ENCODE measurements around the gene DUSP1.

Gene DUSP1

DNA sequence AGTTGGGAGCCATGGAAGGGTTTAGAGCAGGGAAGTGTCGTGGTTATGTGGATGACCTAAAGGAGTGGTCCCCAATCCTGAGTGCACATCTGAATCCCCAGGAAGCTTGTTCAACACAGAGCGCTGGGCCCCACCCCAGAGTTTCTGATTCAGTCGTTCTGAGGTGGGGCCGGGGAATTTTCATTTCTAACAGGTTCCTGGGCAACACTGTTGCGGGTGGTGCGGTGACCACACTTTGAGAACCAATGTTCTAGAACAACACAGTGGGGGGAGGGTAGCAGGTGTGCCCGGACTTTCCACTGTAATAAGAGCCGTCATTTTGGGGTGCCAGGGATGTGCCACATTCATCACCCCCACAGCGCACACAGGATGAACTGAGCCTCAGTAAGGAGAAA, 39.3 kb downstream of the DUSP1 start:
- TF ChIP-seq FOXP2 (optimal IDR thresholded peaks at IDR 0.05; ENCODE audit: borderline replicate concordance, extremely low read depth, extremely low read length, insufficient read depth), result no peak
- no peak for TF ChIP-seq POLR2AphosphoS5 (IDR thresholded peaks at IDR 0.05; ENCODE audit: low read depth, low read length)
- TF ChIP-seq, protein P1, sequence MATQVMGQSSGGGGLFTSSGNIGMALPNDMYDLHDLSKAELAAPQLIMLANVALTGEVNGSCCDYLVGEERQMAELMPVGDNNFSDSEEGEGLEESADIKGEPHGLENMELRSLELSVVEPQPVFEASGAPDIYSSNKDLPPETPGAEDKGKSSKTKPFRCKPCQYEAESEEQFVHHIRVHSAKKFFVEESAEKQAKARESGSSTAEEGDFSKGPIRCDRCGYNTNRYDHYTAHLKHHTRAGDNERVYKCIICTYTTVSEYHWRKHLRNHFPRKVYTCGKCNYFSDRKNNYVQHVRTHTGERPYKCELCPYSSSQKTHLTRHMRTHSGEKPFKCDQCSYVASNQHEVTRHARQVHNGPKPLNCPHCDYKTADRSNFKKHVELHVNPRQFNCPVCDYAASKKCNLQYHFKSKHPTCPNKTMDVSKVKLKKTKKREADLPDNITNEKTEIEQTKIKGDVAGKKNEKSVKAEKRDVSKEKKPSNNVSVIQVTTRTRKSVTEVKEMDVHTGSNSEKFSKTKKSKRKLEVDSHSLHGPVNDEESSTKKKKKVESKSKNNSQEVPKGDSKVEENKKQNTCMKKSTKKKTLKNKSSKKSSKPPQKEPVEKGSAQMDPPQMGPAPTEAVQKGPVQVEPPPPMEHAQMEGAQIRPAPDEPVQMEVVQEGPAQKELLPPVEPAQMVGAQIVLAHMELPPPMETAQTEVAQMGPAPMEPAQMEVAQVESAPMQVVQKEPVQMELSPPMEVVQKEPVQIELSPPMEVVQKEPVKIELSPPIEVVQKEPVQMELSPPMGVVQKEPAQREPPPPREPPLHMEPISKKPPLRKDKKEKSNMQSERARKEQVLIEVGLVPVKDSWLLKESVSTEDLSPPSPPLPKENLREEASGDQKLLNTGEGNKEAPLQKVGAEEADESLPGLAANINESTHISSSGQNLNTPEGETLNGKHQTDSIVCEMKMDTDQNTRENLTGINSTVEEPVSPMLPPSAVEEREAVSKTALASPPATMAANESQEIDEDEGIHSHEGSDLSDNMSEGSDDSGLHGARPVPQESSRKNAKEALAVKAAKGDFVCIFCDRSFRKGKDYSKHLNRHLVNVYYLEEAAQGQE (IDR thresholded peaks at IDR 0.05; ENCODE audit: insufficient read depth in 1 of 2, low read depth in 2 of 2, low read length in 2 of 2), result no peak
- no peak for TF ChIP-seq TAF1 (IDR thresholded peaks at IDR 0.05; ENCODE audit: borderline replicate concordance, insufficient read depth, low read length)
- TF ChIP-seq SIN3A (IDR thresholded peaks at IDR 0.05; ENCODE audit: borderline replicate concordance, insufficient read depth, low read length), result no peak

DNA sequence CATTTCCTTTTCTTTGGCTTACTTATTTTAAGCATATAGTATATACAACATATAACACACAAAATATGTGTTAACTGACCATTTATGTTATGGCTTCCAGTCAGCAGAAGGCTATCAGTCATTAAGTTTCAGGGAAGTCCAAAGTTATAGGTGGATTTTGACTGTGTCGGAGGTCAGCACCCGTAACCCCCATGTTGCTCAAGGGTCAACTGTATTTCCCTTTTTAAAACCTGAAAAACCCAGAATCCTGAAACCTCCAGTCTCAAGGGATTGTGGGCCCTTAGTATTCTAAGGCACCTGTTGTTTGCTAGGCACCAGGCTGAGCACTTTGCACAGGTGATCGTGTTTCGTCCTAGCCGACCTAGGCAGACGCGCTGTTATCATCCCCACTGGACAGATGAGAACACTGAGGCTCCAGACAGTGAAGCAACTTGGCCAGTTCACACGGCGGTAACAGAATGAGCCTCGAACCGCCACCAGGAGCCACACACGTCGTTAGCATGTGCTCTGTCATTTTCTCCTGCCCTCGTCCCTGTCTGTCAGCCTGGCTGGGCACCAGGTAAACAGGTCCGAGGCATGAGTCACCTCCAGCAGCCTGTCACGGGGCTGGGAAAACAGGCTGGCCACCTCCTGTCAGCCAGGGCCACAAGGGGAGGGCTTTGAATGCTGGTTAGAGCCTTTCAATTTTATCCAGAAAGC, 39.9 kb downstream of the DUSP1 start:
- TF ChIP-seq, protein P1 (IDR thresholded peaks at IDR 0.05; ENCODE audit: insufficient read depth in 1 of 2, low read depth in 2 of 2, low read length in 2 of 2), result no peak
- TF ChIP-seq TAF1 (IDR thresholded peaks at IDR 0.05; ENCODE audit: borderline replicate concordance, insufficient read depth, low read length) (no peak), SIN3A (IDR thresholded peaks at IDR 0.05; ENCODE audit: borderline replicate concordance, insufficient read depth, low read length) (no peak), FOXP2 (optimal IDR thresholded peaks at IDR 0.05; ENCODE audit: borderline replicate concordance, extremely low read depth, extremely low read length, insufficient read depth) (peak; percentile 13), POLR2AphosphoS5 (IDR thresholded peaks at IDR 0.05; ENCODE audit: low read depth, low read length) (no peak)

DNA sequence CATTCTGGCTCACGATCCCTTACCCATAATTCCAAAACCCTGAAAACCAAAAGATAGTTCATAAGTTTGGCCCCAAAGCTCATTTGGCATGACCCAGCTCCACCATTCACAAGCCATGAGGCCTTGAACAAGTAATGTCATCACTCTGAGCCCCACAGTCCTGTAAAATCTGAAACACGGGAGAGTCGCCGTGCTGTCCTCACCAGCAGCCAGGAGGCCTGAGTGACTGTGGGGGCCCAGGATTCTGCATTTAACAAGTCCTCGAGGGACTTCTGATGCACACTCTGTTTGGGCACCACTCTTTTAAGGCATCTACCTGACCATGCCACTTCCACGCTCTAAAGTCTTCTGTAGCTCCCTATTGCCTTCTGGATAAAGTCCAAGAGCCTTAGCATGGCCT, 40.8 kb downstream of the DUSP1 start:
- no peak for TF ChIP-seq POLR2AphosphoS5 (IDR thresholded peaks at IDR 0.05; ENCODE audit: low read depth, low read length)
- no peak for TF ChIP-seq FOXP2 (optimal IDR thresholded peaks at IDR 0.05; ENCODE audit: borderline replicate concordance, extremely low read depth, extremely low read length, insufficient read depth)
- TF ChIP-seq, protein P1 (IDR thresholded peaks at IDR 0.05; ENCODE audit: insufficient read depth in 1 of 2, low read depth in 2 of 2, low read length in 2 of 2), result no peak
- no peak for TF ChIP-seq SIN3A (IDR thresholded peaks at IDR 0.05; ENCODE audit: borderline replicate concordance, insufficient read depth, low read length)
- TF ChIP-seq TAF1 (IDR thresholded peaks at IDR 0.05; ENCODE audit: borderline replicate concordance, insufficient read depth, low read length), result no peak

DNA sequence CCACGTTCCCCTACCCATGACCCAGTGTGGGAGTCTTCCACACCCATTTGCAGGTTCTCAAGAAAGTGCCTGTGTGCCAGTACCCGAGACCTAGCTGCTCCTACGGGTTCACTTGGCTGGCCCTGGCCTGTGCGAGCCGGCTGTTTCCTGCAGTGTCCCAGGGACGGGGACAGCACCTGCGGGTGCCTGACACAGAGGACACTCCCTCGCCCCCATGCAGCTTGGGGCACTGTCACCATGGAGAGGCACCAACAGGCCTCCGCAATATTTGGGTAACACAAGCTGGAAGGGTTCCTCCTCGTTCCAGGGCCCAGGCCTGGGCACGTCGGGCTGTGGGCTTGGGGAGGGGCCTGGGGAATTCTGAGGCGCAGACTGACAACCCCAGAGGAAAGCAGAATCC, 41.4 kb downstream of the DUSP1 start:
- no peak for TF ChIP-seq TAF1 (IDR thresholded peaks at IDR 0.05; ENCODE audit: borderline replicate concordance, insufficient read depth, low read length)
- TF ChIP-seq, protein P1 (IDR thresholded peaks at IDR 0.05; ENCODE audit: insufficient read depth in 1 of 2, low read depth in 2 of 2, low read length in 2 of 2), result no peak
- no peak for TF ChIP-seq FOXP2 (optimal IDR thresholded peaks at IDR 0.05; ENCODE audit: borderline replicate concordance, extremely low read depth, extremely low read length, insufficient read depth)
- no peak for TF ChIP-seq POLR2AphosphoS5 (IDR thresholded peaks at IDR 0.05; ENCODE audit: low read depth, low read length)

Measured in PFSK-1 (cell line).